ENCODE measurements around the gene USP33. TPM values are rescaled to one million over a fixed set of nuclear protein-coding genes. Genes with fewer than 3 reads are reported as not detected.

The USP33 gene
- total and polyA plus RNA-seq, 2 of the 8 experiments (the other 6 are each of a cell fraction or from before 2014, with no cell fraction given): 20.0 to 55.5 TPM

GRCh38 chr1:77776007-77776700 lies 16.5 kb upstream of the USP33 start (continued):
- no peak for TF ChIP-seq TAF7 (optimal IDR thresholded peaks at IDR 0.05; ENCODE audit: borderline replicate concordance, low read depth, low read length)
- no peak for TF ChIP-seq KDM5A (IDR thresholded peaks at IDR 0.05; ENCODE audit: low read length)
- no peak for TF ChIP-seq SUZ12 (IDR thresholded peaks at IDR 0.05; ENCODE audit: low read length)
- TF ChIP-seq MAFK (IDR thresholded peaks at IDR 0.05; ENCODE audit: low read depth, low read length): no peak
- TF ChIP-seq CBX5 (IDR thresholded peaks at IDR 0.05; ENCODE audit: low read depth, low read length): no peak
- TF ChIP-seq JUND (IDR thresholded peaks at IDR 0.05; ENCODE audit: low read length): no peak
- TF ChIP-seq BCL11A (IDR thresholded peaks at IDR 0.05; ENCODE audit: low read depth in 2 of 2, low read length in 2 of 2): no peak
- no peak for TF ChIP-seq CEBPB (IDR thresholded peaks at IDR 0.05; ENCODE audit: low read depth, low read length)
- TF ChIP-seq CREB1 (IDR thresholded peaks at IDR 0.05): no peak
- TF ChIP-seq JUN (IDR thresholded peaks at IDR 0.05; ENCODE audit: low read depth, low read length): no peak

All from H1 (cell line).